Stimulated activated CD4-positive, alpha-beta T cell treated with anti-CD3 and anti-CD28 coated beads, Interleukin-2, amount 100 ng/mL, for 24 hours (primary cell): Measurements from ENCODE around the gene ELMO1.

Experiments
- DNase-seq, 2 donors: peaks; one replicate each; pipeline ENCODE4 v3.0.0-alpha.2; 2020

The ELMO1 gene

GRCh38 chr7:37110660-37111424, 337.8 kb downstream of the ELMO1 start:
- DNase-seq, result no peak

GRCh38 chr7:37109843-37110242, 338.8 kb downstream of the ELMO1 start:
- DNase-seq, result no peak

DNA sequence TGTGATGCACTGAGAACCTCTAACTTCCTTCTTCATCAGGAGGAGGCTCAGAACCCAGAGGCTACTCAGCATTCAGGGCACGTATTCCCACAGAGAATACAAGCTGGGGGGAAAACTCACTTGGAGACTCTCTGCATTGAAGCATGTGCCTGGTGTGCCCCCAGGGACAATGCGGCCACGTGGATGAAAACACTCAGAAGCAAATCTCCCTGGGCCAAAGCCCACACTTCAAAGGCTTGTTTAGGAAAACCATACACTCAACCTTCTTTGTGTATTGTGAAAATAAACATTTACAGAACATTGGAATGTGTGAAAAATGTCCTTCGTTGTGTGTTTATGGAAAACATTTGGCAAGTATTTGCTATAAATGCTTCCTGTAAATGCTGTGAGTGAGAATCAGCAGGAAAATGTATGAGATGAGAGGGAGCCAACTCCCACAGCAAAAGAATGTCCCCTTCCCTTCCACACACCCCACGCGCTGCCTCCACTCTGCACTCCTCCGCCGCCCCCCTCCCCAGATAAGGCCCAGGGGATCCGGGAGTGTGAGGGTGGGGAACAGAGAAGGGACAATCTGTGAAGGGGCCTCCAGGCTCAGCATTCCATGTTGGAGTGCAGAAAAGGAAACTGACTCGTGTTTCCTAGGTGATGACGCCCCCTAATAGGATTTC, 339.5 kb downstream of the ELMO1 start:
- no peak for DNase-seq

DNA sequence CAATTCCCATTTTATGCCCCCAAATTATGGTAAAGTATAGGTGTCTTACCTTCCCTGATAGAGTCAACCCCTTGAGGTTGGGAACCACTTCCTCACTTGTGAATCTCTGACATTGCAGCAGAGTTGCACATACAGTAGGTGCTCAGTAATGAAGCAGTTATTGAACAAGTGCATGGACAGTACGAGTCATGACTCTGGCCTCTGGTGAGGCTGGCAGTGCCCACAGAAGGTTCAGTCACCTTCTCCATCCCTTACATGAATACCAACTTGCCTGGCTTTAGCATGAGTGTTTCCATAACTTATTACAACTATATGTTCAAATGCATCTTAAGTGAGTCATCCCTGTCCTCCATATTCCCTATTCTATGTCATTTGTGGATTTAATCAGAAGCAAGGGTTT, 340.0 kb downstream of the ELMO1 start:
- DNase-seq, result no peak

DNA sequence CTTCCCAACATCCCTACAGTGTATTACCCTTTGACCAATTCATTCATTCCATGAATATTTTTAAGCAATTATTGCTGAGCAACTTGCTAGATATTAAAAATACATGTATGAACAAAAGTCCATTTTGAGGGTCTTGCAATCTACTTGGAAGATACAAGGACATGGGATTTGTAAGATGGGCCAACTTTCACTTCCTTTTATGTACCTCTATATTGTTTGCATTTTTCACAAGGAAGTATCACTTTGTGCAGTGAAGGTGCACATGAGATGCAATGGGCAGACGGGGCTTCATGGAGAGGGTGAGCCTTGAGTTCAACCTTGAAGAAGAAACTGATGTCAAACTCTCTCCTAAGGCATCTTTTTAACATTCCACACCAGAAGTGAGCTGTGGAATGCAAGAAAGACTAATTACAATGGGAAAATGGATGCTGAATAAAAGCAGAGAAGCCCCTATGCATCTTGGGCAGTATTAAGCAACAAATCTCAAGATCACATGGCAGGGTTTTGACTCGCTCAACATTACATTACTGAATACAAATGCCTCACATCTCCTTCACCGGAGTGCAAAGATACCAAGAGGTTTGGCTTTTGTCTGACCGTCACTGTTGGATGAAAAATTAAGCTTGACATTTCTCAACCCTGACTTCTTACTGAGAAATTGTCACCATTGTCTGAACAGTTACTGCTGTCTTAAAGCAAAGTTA, 341.5 kb downstream of the ELMO1 start:
- no peak for DNase-seq

- DNase-seq, result no peak
Observed at GRCh38 chr7:37105762-37106161, 342.9 kb downstream of the ELMO1 start.

- DNase-seq, result no peak
Observed at GRCh38 chr7:37104822-37105518, 343.7 kb downstream of the ELMO1 start.

DNA sequence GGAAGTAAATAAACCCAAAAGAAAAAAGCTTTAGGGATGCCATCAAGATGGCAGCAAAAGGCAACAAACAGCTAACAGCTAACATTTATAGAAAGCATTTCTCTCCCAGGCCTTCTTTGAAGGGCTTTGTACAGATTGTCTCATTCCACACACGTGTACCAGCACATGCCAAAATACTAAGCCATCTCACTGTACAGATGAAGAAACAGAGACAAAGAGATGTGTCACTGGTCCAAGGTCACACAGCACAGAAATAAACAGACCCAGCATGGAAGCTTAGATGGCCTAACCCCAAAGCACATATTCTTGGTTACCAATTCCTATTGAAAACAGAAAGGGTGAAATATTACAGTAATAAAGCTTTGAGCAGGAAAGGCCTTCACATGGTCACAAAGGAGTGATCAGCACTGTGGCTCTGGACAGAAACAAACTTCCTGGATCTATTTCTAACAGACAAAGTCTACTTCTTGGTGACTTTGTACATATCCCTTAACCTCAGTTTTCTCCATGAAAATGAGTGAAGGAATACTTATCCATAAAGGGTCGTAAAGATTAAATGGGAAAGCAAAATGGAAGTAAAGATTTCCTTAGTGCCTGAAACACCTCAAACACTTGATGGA, 346.0 kb downstream of the ELMO1 start:
- no peak for DNase-seq

GRCh38 chr7:37100735-37101331, 347.8 kb downstream of the ELMO1 start:
- DNase-seq, result no peak

GRCh38 chr7:37098762-37099161, 349.9 kb downstream of the ELMO1 start:
- no peak for DNase-seq

DNA sequence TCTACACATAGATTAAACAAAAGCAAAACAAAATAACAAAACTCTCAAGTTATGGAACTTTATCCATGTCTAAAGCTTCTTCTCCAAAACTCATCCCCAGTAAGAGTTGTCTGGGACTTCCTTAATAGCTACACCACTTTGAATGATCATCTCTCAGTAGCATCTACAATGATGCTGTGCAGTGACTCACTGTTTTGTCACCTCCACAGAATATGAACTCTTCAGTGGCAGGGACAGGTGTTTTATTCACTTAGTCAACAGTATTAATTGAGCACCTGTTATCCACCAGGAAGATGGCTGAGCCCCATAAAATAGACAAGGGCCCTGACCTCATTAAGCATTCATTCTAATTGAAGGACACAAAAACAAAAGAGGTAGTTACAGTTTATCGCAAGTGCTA, 350.7 kb downstream of the ELMO1 start:
- no peak for DNase-seq

DNA sequence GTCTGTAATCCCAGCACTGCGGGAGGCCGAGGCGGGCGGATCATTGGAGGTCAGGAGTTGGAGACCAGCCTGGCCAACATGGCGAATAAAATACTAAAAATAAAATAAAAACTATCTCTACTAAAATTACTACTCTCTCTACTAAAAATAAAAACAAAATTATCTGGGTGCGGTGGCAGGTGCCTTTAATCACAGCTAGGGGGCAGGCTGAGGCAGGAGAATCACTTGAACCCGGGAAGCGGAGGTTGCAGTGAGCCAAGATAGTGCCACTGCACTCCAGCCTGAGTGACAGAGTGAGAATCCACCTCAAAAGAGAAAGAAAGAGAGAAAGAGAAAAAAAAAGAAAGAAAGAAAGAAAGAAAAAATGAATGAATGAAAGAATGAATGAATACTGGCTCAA, 351.4 kb downstream of the ELMO1 start:
- DNase-seq, result no peak

GRCh38 chr7:37096341-37096740, 352.3 kb downstream of the ELMO1 start:
- no peak for DNase-seq

DNA sequence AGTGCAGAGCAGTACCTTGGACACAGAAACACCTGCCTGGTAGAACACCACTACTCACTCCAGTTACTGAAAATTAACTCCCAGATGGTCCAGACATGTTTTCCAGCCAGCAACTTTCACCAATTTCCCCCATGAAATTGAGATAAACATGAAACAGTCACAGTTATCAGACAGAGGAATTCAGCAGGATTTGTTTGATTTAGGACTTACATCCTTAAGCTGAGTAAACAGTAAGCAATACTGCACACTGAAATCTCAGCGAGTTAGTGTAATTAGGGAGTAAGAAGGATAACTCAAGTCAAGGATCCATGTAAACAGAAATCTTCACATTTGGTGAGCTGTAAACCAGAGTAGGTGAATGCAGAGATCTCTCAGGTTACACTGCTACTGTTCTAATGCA, 353.5 kb downstream of the ELMO1 start:
- DNase-seq, result no peak

DNA sequence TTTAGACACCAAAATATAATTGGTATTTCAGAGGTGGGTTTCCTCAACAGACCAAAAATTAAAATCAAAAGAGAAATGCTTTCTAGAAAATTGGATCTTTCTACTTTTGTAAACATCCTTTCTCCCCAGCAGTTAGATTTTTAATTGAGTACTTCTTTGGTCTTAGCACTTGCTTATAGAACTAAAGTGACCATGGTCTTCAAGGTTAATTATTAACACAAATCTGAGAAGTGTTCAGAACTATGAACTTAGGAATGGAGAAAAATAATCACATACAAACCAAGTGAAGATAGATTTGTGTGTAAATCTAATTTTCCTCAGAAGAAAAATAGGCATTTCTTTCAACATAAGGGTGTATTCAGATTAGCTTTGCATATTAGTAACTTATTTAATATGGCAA, 355.4 kb downstream of the ELMO1 start:
- DNase-seq, result no peak

GRCh38 chr7:37092548-37092947, 356.1 kb downstream of the ELMO1 start:
- no peak for DNase-seq

- no peak for DNase-seq
Observed at GRCh38 chr7:37089972-37090371, 358.7 kb downstream of the ELMO1 start.

- DNase-seq, result no peak
Observed at GRCh38 chr7:37085600-37085999, 363.1 kb downstream of the ELMO1 start.

GRCh38 chr7:37084303-37084702, 364.4 kb downstream of the ELMO1 start:
- no peak for DNase-seq

- DNase-seq, result no peak
Observed at GRCh38 chr7:37083311-37084096, 365.2 kb downstream of the ELMO1 start.

GRCh38 chr7:37081436-37081835, 367.2 kb downstream of the ELMO1 start:
- peak; percentile 50 to 61 for DNase-seq

GRCh38 chr7:37079420-37079819, 369.2 kb downstream of the ELMO1 start:
- DNase-seq, result no peak
